T-helper 1 cell treated with Interleukin-12 subunit alpha and Interleukin-12 subunit beta and Interleukin-4 antibody, amounts not matched to agents 30 μg/mL and 1 μg/mL, for 36 hours (primary cell): Measurements from ENCODE around the gene TIAM2.
A peak's percentile ranks its signal among the peaks of the same experiment; 100 is the strongest.
"Not testable (repeated sequence)": the region's sequence is repeated elsewhere in the genome, so short reads cannot be mapped to it uniquely, and the experiment has no call there.

Source experiments
- H3K27ac Mint-ChIP-seq: one replicate; pipeline ENCODE4 v1.8.0; 2021; ENCODE audit warnings: mild to moderate bottlenecking, mixed read lengths
- H3K27me3 Mint-ChIP-seq: one replicate; pipeline ENCODE4 v1.8.0; 2021; ENCODE audit warnings: low read depth, mixed read lengths
- H3K36me3 Mint-ChIP-seq: one replicate; pipeline ENCODE4 v1.8.0; 2021; ENCODE audit warnings: low read depth, mixed read lengths
- H3K4me1 Mint-ChIP-seq: one replicate; pipeline ENCODE4 v1.8.0; 2021; ENCODE audit warnings: low read depth, mixed read lengths
- H3K4me3 Mint-ChIP-seq: one replicate; pipeline ENCODE4 v1.8.0; 2021; ENCODE audit warnings: mild to moderate bottlenecking, moderate library complexity, mixed read lengths
- H3K9me3 Mint-ChIP-seq: one replicate; pipeline ENCODE4 v1.8.0; 2021; ENCODE audit warnings: mixed read lengths

The TIAM2 gene

GRCh38 chr6:155219858-155220301, 224.8 kb downstream of the TIAM2 start:
- no peak overlapping the region for H3K27ac Mint-ChIP-seq
- peaks cover 18% of the 10 kb centered on the region for H3K4me1 Mint-ChIP-seq
- peaks cover 3% of the 10 kb centered on the region for H3K36me3 Mint-ChIP-seq

GRCh38 chr6:155221086-155221485, 226.0 kb downstream of the TIAM2 start:
- Mint-ChIP-seq H3K27ac (no peak overlapping the region), H3K4me3 (no peak overlapping the region), H3K36me3 (peaks cover 3% of the 10 kb centered on the region), H3K4me1 (peaks cover 23% of the 10 kb centered on the region), H3K9me3 (no peaks in the 10 kb centered on the region), H3K27me3 (peaks cover 11% of the 10 kb centered on the region)

More at GRCh38 chr6:155219858-155220301, 224.8 kb downstream of the TIAM2 start:
- Mint-ChIP-seq H3K9me3 (no peaks in the 10 kb centered on the region), H3K27me3 (peaks cover 11% of the 10 kb centered on the region), H3K4me3 (no peak overlapping the region)

- Mint-ChIP-seq H3K27me3 (no peaks in the 10 kb centered on the region), H3K9me3 (no peaks in the 10 kb centered on the region), H3K36me3 (peaks cover 3% of the 10 kb centered on the region), H3K27ac (no peak overlapping the region), H3K4me1 (peaks cover 23% of the 10 kb centered on the region), H3K4me3 (no peak overlapping the region)
Measured at GRCh38 chr6:155222506-155222905, 227.4 kb downstream of the TIAM2 start.

GRCh38 chr6:155223646-155224451, 228.7 kb downstream of the TIAM2 start:
- no peaks in the 10 kb centered on the region for H3K9me3 Mint-ChIP-seq

GRCh38 chr6:155224618-155225017, 229.5 kb downstream of the TIAM2 start:
- Mint-ChIP-seq H3K36me3 (peaks cover 5% of the 10 kb centered on the region), H3K27me3 (no peaks in the 10 kb centered on the region), H3K4me1 (peaks cover 23% of the 10 kb centered on the region), H3K9me3 (no peaks in the 10 kb centered on the region), H3K4me3 (no peak overlapping the region), H3K27ac (peak overlapping the region; percentile 86)

More at GRCh38 chr6:155223646-155224451, 228.7 kb downstream of the TIAM2 start:
- H3K36me3 Mint-ChIP-seq = peaks cover 3% of the 10 kb centered on the region
- H3K27ac Mint-ChIP-seq = peak overlapping the region; percentile 86
- peak overlapping the region; percentile 11 for H3K4me3 Mint-ChIP-seq
- H3K27me3 Mint-ChIP-seq = no peaks in the 10 kb centered on the region
- H3K4me1 Mint-ChIP-seq = peaks cover 23% of the 10 kb centered on the region

- Mint-ChIP-seq H3K27me3 (no peaks in the 10 kb centered on the region), H3K4me1 (peaks cover 23% of the 10 kb centered on the region), H3K27ac (no peak overlapping the region), H3K36me3 (peaks cover 4% of the 10 kb centered on the region), H3K4me3 (no peak overlapping the region), H3K9me3 (peaks cover 4% of the 10 kb centered on the region)
Measured at GRCh38 chr6:155227046-155227445, 231.9 kb downstream of the TIAM2 start.

GRCh38 chr6:155228546-155229166, 233.5 kb downstream of the TIAM2 start:
- peaks cover 4% of the 10 kb centered on the region for H3K9me3 Mint-ChIP-seq

GRCh38 chr6:155230975-155231374, 235.9 kb downstream of the TIAM2 start:
- H3K36me3 Mint-ChIP-seq, H3K9me3 Mint-ChIP-seq, H3K4me3 Mint-ChIP-seq, H3K4me1 Mint-ChIP-seq, H3K27me3 Mint-ChIP-seq, H3K27ac Mint-ChIP-seq: not testable (repeated sequence)

More at GRCh38 chr6:155228546-155229166, 233.5 kb downstream of the TIAM2 start:
- H3K4me1 Mint-ChIP-seq = peaks cover 16% of the 10 kb centered on the region
- H3K27ac Mint-ChIP-seq = no peak overlapping the region
- no peaks in the 10 kb centered on the region for H3K27me3 Mint-ChIP-seq
- H3K36me3 Mint-ChIP-seq = peaks cover 4% of the 10 kb centered on the region
- H3K4me3 Mint-ChIP-seq = no peak overlapping the region

- H3K27me3 Mint-ChIP-seq = no peaks in the 10 kb centered on the region
- peaks cover 5% of the 10 kb centered on the region for H3K9me3 Mint-ChIP-seq
- no peaks in the 10 kb centered on the region for H3K4me1 Mint-ChIP-seq
- no peak overlapping the region for H3K27ac Mint-ChIP-seq
- no peak overlapping the region for H3K4me3 Mint-ChIP-seq
- H3K36me3 Mint-ChIP-seq = peaks cover 2% of the 10 kb centered on the region
Measured at GRCh38 chr6:155232848-155233247, 237.7 kb downstream of the TIAM2 start.

GRCh38 chr6:155234167-155234566, 239.1 kb downstream of the TIAM2 start:
- peaks cover 12% of the 10 kb centered on the region for H3K9me3 Mint-ChIP-seq
- no peaks in the 10 kb centered on the region for H3K27me3 Mint-ChIP-seq
- no peak overlapping the region for H3K27ac Mint-ChIP-seq
- no peak overlapping the region for H3K4me3 Mint-ChIP-seq
- H3K4me1 Mint-ChIP-seq = no peaks in the 10 kb centered on the region
- H3K36me3 Mint-ChIP-seq = peaks cover 9% of the 10 kb centered on the region

GRCh38 chr6:155234687-155235086, 239.6 kb downstream of the TIAM2 start:
- Mint-ChIP-seq H3K27me3 (no peaks in the 10 kb centered on the region), H3K4me3 (no peak overlapping the region), H3K4me1 (no peaks in the 10 kb centered on the region), H3K9me3 (peaks cover 12% of the 10 kb centered on the region), H3K27ac (no peak overlapping the region), H3K36me3 (peaks cover 6% of the 10 kb centered on the region)

- H3K27me3 Mint-ChIP-seq = no peaks in the 10 kb centered on the region
- no peak overlapping the region for H3K4me3 Mint-ChIP-seq
- peaks cover 10% of the 10 kb centered on the region for H3K9me3 Mint-ChIP-seq
- H3K27ac Mint-ChIP-seq = no peak overlapping the region
- peaks cover 6% of the 10 kb centered on the region for H3K36me3 Mint-ChIP-seq
- H3K4me1 Mint-ChIP-seq = no peaks in the 10 kb centered on the region
Measured at GRCh38 chr6:155235087-155235486, 240.0 kb downstream of the TIAM2 start.

- Mint-ChIP-seq H3K4me3 (no peak overlapping the region), H3K27ac (no peak overlapping the region), H3K4me1 (peaks cover 3% of the 10 kb centered on the region), H3K9me3 (peaks cover 8% of the 10 kb centered on the region), H3K36me3 (peaks cover 6% of the 10 kb centered on the region), H3K27me3 (no peaks in the 10 kb centered on the region)
Measured at GRCh38 chr6:155237613-155238012, 242.5 kb downstream of the TIAM2 start.

GRCh38 chr6:155240905-155241600, 245.9 kb downstream of the TIAM2 start:
- Mint-ChIP-seq H3K27ac (no peak overlapping the region), H3K4me3 (no peak overlapping the region), H3K27me3 (no peaks in the 10 kb centered on the region), H3K9me3 (peaks cover 8% of the 10 kb centered on the region), H3K4me1 (peaks cover 3% of the 10 kb centered on the region), H3K36me3 (peaks cover 10% of the 10 kb centered on the region)
